Activated CD4-positive, alpha-beta T cell treated with anti-CD3 and anti-CD28 coated beads, Interleukin-10, Interleukin-2, amounts not matched to agents 100 ng/mL and 50 ng/mL, durations not matched to agents 16 hours and 8 hours (primary cell): ENCODE measurements around the gene C1orf35.
"Not testable (repeated sequence)": the region's sequence is repeated elsewhere in the genome, so short reads cannot be mapped to it uniquely, and the experiment has no call there.

Source experiments
- DNase-seq: peaks from one replicate; pipeline ENCODE4 v3.0.0-alpha.2; 2020

Gene C1orf35

DNA sequence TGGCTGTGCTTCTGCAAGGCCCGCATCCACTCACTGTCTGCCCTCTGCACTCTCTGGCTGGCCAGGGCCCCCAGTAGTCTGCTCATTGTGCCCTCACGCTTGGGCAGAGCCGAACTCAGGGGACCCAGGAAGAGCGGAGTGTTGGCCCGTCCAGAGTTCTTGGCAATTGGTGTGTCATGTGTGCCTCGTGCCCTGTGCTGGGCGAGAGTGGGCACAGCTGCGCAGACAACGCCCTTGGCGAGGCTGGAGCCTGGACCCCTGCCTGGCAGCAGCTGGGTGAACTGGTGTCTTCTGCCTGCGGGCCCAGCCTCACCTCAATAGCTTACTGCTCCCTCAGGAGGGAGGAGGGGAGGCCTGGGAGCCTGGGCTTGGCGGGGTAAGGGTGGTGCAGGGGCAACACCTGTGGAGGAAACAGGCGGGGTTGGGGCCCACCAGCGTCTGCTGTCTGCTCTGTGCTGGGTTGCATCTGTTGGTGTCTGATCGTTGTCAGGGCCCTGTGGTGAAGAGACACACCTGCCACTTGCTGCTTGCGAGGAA, 39.1 kb upstream of the C1orf35 start:
- no peak for DNase-seq

DNA sequence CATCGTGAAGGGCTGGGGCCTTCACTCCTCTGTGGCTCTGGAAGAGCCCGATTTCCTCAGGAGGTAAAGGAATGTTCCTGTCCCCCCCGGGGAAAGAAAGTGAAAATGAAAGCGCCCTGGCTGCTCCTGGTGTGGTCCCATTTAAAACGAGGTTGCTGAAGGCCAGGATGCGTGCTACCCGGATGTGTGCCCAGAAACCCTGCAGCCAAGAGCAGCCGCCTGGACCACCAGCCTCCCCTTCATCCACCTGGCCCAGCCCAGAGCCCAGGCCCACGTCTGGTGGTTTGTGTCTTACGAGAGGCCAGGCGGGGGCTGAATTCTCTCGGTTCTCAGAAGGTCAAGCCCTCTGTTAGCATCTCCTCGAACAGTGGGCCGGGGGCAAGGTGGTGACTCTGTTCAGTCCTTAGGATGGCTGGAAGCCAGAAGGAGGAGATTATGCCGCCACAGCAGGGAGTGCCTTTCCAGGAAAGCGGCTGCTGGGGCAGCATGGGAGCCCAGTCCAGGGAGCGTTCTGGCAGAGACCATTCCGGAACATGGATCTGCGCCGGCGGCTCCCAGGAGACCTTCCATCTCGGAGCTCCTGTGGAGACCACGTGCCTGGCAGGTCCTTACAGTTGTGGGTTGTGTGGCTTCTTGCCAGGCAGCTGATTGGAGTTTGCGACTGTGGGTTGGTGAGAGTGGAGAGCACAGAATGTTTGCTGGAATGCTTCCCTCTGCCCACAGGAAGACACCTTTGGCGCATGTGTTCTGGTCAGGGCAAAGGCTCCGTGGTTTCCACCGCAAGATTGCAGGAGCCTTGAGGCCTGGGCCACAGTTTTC, 38.3 kb upstream of the C1orf35 start:
- peak; percentile 56 for DNase-seq

DNA sequence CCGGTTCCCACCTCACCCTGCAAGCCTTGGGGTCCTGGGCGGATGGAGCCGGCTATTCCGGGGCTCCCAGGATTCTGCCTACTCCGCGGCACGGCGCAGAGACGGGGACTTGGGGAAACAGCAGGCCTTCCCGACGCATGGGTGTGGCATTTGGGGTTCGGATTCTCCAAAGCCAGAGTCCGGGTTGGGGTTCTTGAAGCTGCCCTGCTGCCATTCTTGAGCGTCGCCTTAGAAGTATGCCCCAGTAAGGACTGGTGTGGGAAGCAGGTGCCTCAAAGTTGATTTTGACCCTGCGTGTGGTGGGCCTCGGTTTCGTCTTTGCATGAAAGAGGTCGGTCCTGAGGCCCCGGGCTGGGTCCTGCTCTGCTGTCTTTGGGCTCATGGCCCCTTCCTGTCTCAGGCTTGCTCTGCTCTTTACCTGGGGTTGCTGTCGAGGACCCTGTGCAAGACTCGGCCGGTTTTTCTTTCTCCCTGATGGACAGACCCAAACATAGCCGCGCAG, 37.6 kb upstream of the C1orf35 start:
- DNase-seq: no peak

DNA sequence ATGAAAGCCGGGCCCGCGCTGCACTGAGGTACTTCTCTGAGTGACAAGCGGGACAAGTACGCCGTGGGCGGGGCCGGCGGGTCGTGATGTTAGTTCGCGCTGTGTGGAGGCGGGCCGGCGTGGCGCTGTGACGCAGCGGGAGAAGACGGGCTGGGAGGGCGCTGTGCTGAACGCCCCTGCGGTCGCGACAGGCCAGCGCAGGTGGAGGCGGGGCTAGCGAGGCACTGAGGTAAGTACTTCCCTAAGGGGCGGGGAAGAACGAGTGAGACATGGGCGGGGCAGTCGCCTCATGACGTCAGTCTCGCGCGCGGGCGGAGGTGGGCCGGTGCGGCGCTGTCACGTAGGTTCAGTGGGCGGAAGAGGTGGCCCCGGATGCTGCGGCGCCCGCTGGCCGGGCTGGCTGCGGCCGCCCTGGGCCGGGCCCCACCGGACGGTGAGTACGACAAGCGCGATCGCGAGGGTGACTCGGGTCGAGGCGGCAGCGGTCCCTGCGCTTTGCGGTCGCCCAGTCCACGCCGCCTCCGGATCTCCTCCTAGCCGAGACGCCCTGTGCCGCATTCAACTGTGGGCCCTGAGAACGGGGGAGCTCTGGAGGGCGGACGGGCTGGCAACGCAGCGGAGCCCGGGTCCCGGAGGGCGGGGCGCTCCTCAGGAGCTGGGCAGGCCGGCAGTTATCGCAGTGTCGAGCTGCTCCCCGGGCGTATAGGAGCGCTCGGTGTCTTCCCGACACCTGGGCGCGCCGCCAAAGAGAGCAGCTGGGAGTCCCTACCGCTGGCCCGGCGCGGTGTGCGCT, 37.0 kb upstream of the C1orf35 start, which contains the start of gene GUK1:
Gene GUK1, plus strand, starts transcription at position 349 of the 793 bp plus-strand sequence. Its CDS starts 24 bp downstream, at position 373.
- DNase-seq: peak; percentile 100

DNA sequence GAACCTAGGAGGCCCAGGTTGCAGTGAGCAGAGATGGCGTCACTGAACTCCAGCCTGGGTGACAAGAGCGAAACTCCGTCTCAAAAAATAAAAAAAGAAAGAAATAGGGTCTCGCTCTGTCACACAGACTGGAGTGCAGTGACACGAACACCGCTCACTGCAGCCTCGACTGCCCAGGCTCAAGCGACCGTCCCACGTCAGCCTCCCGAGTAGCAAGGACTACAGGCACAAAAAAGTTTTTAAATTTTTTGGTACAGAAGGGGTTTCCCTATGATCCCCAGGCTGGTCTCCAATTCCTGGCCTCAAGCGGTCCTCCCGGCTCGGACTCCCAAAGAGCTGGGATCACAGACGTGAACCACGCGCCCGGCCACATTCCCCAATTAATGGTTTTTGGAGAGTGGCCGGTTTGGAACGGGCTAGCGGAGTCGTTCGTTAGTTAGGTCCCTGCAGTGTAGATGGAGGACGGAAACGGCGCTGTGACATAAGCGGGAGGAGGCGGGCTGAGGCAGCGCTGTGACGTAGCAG, 36.3 kb upstream of the C1orf35 start:
- DNase-seq: no peak

DNA sequence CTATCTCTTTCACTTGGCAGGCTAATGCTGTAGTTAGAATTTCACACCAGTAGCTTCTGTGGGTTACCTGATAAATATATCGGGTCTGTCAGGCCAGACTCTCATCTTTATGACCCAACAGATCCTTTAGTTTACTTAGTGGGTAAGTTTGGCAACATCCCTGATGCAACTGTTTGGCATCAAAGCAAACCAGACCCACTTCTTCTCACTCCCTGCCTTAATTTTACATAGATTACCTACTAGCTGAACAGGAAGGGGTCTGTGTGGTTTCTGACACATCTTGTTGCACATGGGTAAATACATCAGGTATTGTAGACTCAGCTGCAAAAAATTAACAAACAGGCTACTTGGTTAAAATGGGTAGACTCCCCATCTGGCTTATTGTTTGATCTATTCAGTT, 33.8 kb upstream of the C1orf35 start:
- no peak for DNase-seq

DNA sequence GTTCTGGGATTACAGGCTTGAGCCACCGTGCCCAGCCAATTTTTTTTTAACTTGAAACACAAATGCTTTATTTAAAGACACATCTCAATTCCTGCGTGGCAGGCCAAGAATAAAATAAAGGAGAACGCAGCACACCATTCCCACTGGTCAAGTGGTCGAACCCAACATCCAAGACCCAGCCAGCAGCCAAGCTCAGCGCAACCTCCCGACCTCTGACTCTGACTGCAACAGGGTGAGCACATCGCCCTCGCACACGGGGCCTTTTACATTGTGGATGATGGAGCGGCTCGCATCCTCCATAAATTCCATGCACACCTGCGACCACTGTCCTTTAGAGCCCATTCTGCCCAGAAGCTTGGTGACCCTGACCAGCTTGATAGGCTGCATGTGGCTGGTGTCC, 31.5 kb upstream of the C1orf35 start:
- no peak for DNase-seq

DNA sequence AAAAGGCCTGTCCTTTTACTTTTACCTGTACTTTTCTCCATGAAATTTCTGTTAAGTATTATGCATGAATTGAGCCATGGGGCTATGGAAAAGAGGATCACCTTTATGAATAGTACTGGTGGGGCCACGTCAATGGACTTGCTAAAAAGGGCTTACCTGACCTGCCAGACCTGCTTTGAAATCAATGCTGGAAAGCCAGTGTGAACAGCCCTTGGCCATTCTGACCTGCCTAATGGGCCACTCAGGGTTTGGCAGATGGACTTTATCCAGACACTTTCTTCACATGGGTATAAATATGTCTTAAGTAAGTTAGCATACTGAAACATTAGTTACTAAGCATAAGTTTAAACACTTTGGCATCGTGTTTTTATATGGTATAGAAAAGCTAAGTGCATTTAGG, 28.6 kb upstream of the C1orf35 start:
- no peak for DNase-seq

DNA sequence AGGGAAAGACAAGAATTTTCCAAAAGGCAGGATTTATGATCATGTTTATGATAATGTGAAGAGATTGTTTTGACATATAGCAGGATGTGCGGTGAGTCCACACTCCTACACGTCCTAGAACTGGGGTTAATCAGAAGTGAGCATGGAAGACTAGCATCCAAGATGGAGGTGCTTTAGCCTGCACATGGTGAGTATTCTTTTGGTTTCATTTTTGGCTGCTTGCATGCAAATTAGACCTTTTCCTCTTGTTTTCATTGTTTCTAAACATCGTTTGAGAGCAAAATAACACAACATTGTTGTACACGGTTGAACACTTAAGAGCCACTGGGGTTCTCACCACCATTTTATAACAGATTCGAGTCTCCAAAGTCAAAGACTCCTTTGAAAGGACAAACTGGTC, 22.1 kb upstream of the C1orf35 start:
- no peak for DNase-seq

DNA sequence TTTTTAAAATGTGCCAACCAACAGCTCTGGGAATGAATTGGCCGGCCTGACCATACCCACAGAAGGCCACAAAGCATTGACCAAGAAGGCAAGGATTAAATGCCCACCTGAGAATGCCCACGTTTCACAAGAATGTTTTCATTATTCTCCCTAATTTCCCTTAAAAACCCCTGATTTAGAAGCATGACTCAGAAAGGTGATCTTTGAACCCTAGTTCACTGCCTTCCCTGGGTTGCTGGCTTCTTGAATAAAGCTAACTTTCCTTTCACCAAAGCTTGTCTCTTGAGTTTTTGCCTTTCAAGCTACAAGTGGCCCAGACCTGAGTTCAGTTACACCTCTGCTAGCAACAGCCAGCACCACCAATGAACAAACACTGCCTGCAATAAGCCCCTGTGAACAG, 20.4 kb upstream of the C1orf35 start:
- no peak for DNase-seq

DNA sequence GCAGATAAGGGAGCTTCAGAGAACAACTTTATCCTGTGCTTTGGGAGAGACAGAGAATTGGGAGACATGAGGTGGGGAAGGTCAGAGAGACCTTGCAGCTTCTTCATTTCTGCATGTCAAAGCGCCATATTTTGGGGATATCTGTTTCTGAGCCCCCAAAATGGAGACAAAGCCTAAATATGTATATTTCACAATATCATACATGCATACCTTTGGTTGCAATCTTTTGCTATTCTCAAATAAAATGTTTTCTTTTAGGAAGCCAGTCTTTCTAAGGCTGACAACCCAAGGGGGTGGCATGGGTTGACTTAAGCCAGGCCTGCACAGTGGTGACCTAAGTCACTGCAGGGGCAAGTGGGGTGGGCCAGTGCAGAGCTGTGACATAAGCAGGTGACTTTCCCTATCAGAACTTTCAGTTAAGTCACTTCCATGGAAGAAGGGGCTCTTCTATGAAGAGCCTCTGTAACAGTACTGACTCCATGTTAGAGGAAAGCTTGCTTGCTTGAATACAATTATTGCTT, 19.9 kb upstream of the C1orf35 start:
- DNase-seq: no peak

DNA sequence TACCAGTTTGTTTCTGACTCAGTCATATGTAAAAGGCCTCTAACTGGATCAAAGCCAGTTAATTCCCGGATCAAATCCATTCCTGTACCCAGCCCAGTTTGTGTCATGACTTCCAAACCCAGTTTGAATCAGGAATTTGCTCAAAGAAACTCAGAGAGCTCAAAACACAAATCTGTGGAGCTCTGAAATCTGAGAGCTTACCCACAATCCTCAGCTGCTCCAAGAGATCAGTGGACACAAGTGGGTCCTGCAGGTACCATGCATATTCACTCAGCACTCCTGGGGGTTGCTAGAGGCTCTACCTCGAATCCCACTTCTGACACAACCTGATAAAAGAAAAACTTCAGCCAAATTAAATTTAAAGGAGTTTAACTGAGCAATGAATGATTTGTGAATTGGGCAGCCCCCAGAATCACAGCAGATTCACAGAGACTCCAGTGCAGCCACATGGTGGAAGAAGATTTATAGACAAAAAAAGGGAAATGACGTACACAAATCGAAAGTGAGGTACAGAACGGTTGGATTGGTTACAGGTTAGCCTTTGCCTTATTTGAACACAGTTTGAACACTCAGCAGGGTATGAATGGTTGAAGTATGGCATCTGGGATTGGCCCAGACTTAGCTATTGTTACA, 17.8 kb upstream of the C1orf35 start:
- DNase-seq: no peak

DNA sequence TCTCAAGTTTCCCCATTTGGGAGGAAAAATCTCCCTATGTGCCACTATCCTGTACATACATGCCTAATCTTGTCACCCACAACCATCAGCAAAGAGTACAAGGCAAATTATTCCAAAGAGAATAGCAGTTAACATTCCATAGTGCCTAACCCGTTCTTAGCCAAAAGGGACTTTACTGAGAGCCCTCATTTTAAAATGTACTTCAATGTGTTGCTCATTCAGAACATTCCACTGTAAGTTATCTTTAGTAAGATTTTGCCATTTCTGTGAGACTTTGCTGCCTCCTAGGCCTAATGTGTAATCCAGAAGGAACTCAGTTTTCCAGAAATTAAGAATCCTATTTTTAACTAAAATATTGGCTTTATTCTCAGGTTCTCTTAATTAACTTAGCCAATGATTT, 17.2 kb upstream of the C1orf35 start:
- no peak for DNase-seq

DNA sequence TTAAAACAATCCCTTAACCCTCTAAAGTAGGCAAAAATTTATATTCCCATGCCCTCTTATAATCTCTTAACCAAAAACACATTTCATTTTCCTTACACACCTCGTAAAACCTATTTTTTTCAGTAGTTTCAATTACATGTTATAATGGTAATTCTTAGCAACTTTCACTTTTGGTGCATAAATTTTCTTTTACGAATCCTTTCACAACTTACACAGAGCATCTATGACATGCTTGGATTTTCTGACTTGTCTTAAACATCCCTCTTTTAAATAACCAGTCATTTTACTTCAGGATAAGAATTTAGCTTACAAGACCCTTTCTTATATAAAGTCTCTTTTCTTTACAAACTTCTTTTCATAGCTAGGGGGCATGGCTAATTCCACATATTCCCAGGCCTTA, 14.9 kb upstream of the C1orf35 start:
- DNase-seq: no peak

DNA sequence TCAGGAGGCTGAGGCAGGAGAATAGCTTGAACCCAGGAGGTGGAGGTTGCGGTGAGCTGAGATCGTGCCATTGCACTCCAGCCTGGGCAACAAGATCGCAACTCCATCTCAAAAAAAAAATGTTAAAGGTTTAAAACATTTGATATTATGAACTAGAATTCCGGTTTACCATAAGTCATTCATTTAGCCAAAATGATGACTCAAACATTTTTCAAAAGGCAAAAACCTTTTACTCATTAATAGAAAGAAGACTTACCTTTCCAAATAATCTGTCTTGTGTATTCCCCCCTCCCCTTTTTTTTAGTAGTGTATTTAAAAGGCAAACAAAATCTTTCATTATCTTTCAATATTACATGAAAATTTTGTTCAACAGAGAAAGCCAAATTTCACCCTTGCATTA, 14.2 kb upstream of the C1orf35 start:
- no peak for DNase-seq

DNA sequence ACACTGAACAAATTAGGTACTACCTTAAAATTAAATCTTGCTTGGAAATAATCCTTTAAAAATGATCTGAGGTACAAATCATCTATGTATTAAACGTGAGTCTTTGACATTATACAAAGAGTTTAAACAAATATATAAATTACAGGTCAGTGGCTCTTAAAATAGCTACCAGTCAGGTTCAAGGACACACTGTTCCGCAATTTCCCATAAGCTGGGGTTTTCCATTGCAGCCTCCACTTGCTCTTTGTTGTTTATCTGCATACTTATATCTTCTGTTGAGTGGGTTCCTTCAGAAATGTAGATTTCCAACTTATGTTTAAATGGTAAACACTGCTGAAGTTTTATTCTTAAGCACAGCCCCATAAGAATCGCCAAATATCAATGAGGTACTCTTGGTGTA, 11.7 kb upstream of the C1orf35 start:
- no peak for DNase-seq

DNA sequence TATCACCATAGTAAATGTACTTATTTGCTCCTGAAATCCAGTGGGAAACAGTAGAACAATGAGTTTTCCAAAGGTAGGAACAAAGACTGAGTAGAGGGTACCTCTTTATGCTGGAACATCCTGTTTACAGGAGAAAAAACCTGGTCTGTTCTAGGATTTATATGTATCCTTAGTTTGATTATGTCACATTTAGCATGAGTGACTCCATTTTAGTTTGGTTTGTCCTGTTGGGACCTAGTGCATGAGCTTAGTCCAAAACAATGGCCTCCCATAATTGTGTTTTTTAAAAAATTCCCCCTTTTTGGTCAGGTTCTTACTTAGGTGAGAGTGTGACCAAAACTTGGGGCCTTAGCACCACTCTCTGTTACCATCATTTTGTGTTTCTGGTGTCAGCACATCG, 9.5 kb upstream of the C1orf35 start:
- DNase-seq: no peak

DNA sequence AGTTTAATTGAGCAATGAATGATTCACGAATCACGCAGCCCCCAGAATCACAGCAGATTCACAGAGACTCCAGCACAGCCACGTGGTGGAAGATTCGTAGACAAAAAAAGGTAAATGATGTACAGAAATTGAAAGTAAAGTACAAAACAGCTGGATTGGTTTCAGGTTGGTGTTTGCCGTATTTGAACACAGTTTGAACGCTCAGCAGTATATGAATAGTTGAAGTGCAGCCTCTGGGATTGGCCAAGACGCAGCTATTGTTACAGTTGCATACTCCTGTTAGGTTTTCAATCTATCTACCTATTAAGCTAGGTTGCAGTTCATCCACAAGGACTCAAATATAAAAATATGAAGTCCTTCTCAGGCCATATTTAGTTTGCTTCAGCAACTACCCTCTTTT, 9.0 kb upstream of the C1orf35 start:
- DNase-seq: no peak

DNA sequence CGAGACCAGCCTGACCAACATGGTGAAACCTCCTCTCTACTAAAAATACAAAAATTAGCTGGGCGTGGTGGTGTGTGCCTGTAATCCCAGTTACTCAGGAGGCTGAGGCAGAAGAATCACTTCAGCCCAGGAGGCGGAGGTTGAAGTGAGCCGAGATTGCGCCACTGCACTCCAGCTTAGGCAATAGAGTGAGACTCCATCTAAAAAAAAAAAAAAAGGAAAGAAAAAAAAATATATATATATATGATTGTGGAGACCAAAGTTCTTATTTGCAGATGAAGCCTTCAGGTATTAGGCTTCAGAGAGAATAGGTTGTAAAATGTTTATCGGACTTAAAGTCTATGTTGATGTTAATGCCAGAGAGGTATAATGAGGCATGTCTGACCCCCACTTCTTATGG, 8.2 kb upstream of the C1orf35 start:
- DNase-seq: not testable (repeated sequence)

DNA sequence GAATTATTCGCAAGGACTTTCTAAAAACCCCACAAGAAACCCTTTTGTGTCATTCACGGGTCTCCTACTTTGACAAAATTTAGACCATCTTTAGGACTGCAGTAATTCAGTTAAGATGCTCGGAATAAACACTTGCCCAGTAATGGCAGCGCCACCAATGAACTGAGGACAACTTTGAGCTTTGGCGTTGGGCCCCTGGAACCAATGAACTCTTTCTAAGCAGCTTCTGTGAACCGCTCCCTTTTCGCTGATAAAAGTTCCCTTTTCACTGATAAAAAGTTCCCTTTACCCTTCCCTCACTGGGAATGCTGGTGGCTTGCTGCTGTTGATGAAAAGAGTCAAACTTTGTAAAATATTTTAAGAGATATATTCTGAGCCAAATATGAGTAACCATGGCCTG, 7.4 kb upstream of the C1orf35 start:
- DNase-seq: no peak

DNA sequence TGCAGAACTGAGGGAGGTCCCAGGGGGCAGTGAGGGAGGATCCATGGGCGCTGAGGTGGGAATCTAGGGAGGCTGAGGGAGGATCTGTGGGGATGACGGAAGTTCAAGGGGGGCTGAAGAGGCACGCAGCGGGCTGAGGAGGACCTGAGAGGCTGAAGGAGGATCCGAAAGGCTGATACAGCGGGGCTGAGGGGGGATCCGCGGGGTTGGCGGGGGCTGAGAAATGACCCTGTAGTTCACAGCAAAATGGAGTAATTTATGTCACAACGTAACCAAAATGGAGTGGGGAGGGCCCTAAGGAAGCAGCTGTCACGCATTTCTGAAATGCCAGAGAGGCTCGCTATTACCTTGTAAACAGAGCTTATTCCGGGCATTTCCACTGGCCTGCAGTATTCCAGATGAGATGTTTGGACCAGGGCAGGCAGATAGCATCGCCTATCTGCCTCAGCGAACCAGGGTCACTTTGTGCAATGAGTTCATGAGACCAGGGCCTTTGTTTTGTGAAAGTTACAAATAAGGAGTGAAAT, 6.9 kb upstream of the C1orf35 start:
- no peak for DNase-seq
